Measurements from ENCODE around the gene KIF1C.

Gene KIF1C

DNA sequence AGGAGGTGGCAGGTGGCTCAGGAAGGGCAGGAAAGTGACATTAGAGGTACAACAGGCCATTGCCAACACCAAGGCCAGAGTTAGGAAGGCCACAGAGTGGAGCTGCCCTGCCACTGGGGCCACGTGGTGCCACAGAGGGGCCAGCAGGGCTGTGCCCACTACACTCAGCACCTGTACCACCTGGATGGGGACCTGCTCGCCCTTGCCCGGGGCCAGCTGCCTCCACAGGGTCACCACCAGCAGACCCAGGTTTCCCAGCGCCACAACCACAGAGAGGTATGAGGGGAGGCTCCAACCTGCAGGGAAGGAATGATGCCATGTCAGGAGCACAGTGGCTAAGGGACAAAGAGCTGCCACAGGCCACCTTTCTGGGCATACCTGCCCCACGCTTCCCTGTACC is 36.3 kb downstream of the KIF1C start:
- no peak overlapping the region for H3K27ac ChIP-seq (replicated peaks)
- no peak for TF ChIP-seq GABPA (IDR thresholded peaks at IDR 0.05; ENCODE audit: low read depth)
- no peak for TF ChIP-seq CTCF (IDR thresholded peaks at IDR 0.05; ENCODE audit: insufficient read depth, low read length)
- no peak for TF ChIP-seq REST (IDR thresholded peaks at IDR 0.05; ENCODE audit: insufficient replicate concordance, low read depth)
- no peak for TF ChIP-seq POLR2AphosphoS5 (IDR thresholded peaks at IDR 0.05; ENCODE audit: low read depth)
- TF ChIP-seq SPI1 (IDR thresholded peaks at IDR 0.05; ENCODE audit: borderline replicate concordance, low read depth): no peak
- H3K27me3 ChIP-seq (ENCODE audit: insufficient read depth, poor library complexity, severe bottlenecking): no peaks in the 10 kb centered on the region
- DNase-seq (ENCODE audit: low read depth in 1 of 2, low spot score in 1 of 2): no peak
- H3K4me3 ChIP-seq (replicated peaks; ENCODE audit: insufficient read depth, low read length): no peak overlapping the region

GRCh38 chr17:5034651-5035050 is 36.9 kb downstream of the KIF1C start:
- H3K4me3 ChIP-seq (replicated peaks; ENCODE audit: insufficient read depth, low read length): no peak overlapping the region
- DNase-seq (ENCODE audit: low read depth in 1 of 2, low spot score in 1 of 2): no peak
- no peaks in the 10 kb centered on the region for H3K27me3 ChIP-seq (ENCODE audit: insufficient read depth, poor library complexity, severe bottlenecking)
- no peak overlapping the region for H3K27ac ChIP-seq (replicated peaks)
- no peak for TF ChIP-seq CTCF (IDR thresholded peaks at IDR 0.05; ENCODE audit: insufficient read depth, low read length)
- no peak for TF ChIP-seq REST (IDR thresholded peaks at IDR 0.05; ENCODE audit: insufficient replicate concordance, low read depth)
- TF ChIP-seq SPI1 (IDR thresholded peaks at IDR 0.05; ENCODE audit: borderline replicate concordance, low read depth): no peak
- TF ChIP-seq GABPA (IDR thresholded peaks at IDR 0.05; ENCODE audit: low read depth): no peak
- no peak for TF ChIP-seq POLR2AphosphoS5 (IDR thresholded peaks at IDR 0.05; ENCODE audit: low read depth)

GRCh38 chr17:5035315-5035714 is 37.6 kb downstream of the KIF1C start, which contains the start of gene SLC52A1:
TSS of gene SLC52A1 (minus strand) at chr17:5035426. CDS start at chr17:5034606, 820 bp downstream.
- DNase-seq (ENCODE audit: low read depth in 1 of 2, low spot score in 1 of 2): no peak
- Histone ChIP-seq H3K27me3 (ENCODE audit: insufficient read depth, poor library complexity, severe bottlenecking) (no peaks in the 10 kb centered on the region), H3K4me3 (replicated peaks; ENCODE audit: insufficient read depth, low read length) (no peak within 1 kb of the TSS), H3K27ac (replicated peaks) (no peak within 1 kb of the TSS)
- TF ChIP-seq GABPA (IDR thresholded peaks at IDR 0.05; ENCODE audit: low read depth): no peak

GRCh38 chr17:5042157-5043022 is 44.6 kb downstream of the KIF1C start:
- Histone ChIP-seq H3K4me3 (replicated peaks; ENCODE audit: insufficient read depth, low read length) (no peak overlapping the region), H3K27ac (replicated peaks) (no peak overlapping the region), H3K27me3 (ENCODE audit: insufficient read depth, poor library complexity, severe bottlenecking) (no peaks in the 10 kb centered on the region)
- DNase-seq (ENCODE audit: low read depth in 1 of 2, low spot score in 1 of 2): no peak
- TF ChIP-seq CTCF (IDR thresholded peaks at IDR 0.05; ENCODE audit: insufficient read depth, low read length) (no peak), SPI1 (IDR thresholded peaks at IDR 0.05; ENCODE audit: borderline replicate concordance, low read depth) (no peak), REST (IDR thresholded peaks at IDR 0.05; ENCODE audit: insufficient replicate concordance, low read depth) (no peak), GABPA (IDR thresholded peaks at IDR 0.05; ENCODE audit: low read depth) (no peak), POLR2AphosphoS5 (IDR thresholded peaks at IDR 0.05; ENCODE audit: low read depth) (no peak)

All from HL-60 (cell line).